HepG2 (cell line): Measurements from ENCODE around the gene RBX1.

Experiments used
- GABPA ChIP-seq, 2 experiments: IDR thresholded peaks; 2 replicates each; pipeline ENCODE4 v1.6.1; 2011 to 2016; ENCODE audit warnings: low read depth in 2 of 2, low read length in 1 of 2, missing biosample characterization in 1 of 2, missing genetic modification characterization in 1 of 2
- HBP1 ChIP-seq: IDR thresholded peaks from 2 replicates; pipeline ENCODE4 v1.6.1; 2016; ENCODE audit warnings: low read depth, control low read depth
- HNRNPK ChIP-seq: fragments of 200-400 bp; formaldehyde crosslinking; IDR thresholded peaks from 2 replicates; pipeline ENCODE4 v1.6.1; 2018; ENCODE audit warnings: low read length, low read depth, moderate library complexity, mild to moderate bottlenecking; ENCODE audit not compliant: poor library complexity, severe bottlenecking
- HNRNPL ChIP-seq: fragments of 200-400 bp; formaldehyde crosslinking; IDR thresholded peaks from 2 replicates; pipeline ENCODE4 v1.6.1; 2017; ENCODE audit warnings: mild to moderate bottlenecking, low read depth, low read length
- IRF9 ChIP-seq: sonication (generic); formaldehyde crosslinking; IDR thresholded peaks from 2 replicates; pipeline ENCODE4 v1.8.0; 2022; ENCODE audit warnings: missing genetic modification reagents, mild to moderate bottlenecking, borderline replicate concordance
- POLR2A ChIP-seq, 2 experiments: IDR thresholded peaks; 2 replicates each; pipeline ENCODE4 v1.6.1; 2011; ENCODE audit warnings: low read depth in 2 of 2, low read length in 2 of 2, mild to moderate bottlenecking in 1 of 2, moderate library complexity in 1 of 2; ENCODE audit not compliant: insufficient read depth in 1 of 2
- RFX5 ChIP-seq: IDR thresholded peaks from 2 replicates; pipeline ENCODE4 v1.6.1; 2011; ENCODE audit warnings: low read depth, low read length, improper control_type of control experiment
- SMAD9 ChIP-seq: sonication (generic); formaldehyde crosslinking; IDR thresholded peaks from 2 replicates; pipeline ENCODE4 v1.5.1; 2020; ENCODE audit warnings: mild to moderate bottlenecking, missing genetic modification reagents
- YY1 ChIP-seq: IDR thresholded peaks from 2 replicates; pipeline ENCODE4 v1.6.1; 2011; ENCODE audit warnings: low read length, low read depth, moderate library complexity, mild to moderate bottlenecking; ENCODE audit not compliant: insufficient read depth, insufficient replicate concordance
- ZNF670 ChIP-seq: sonication (generic); formaldehyde crosslinking; IDR thresholded peaks from 2 replicates; pipeline ENCODE4 v1.8.0; 2022; ENCODE audit warnings: mild to moderate bottlenecking, missing genetic modification reagents, borderline replicate concordance
- TF ChIP-seq, protein P1 (sequence below): sonication (generic); formaldehyde crosslinking; IDR thresholded peaks from 2 replicates; pipeline ENCODE4 v1.5.0; 2020; ENCODE audit warnings: mild to moderate bottlenecking, missing genetic modification reagents
- TF ChIP-seq, protein P2 (sequence below): sonication (generic); formaldehyde crosslinking; IDR thresholded peaks from 2 replicates; pipeline ENCODE4 v1.4.0; 2020; ENCODE audit warnings: missing genetic modification reagents, borderline replicate concordance

GRCh38 chr22:41009222-41009948 is 58.2 kb downstream of the RBX1 start:
- TF ChIP-seq RFX5 (no peak), POLR2A (IDR thresholded peaks at IDR 0.05; ENCODE audit: insufficient read depth in 1 of 2, low read depth in 2 of 2, low read length in 2 of 2) (no peak), GABPA (IDR thresholded peaks at IDR 0.05; ENCODE audit: low read depth, low read length) (no peak), GABPA (CRISPR knock-in tag; IDR thresholded peaks at IDR 0.05; ENCODE audit: low read depth) (no peak), SMAD9 (CRISPR knock-in tag) (no peak), YY1 (no peak), ZNF670 (CRISPR knock-in tag) (no peak), IRF9 (CRISPR knock-in tag) (no peak), HBP1 (CRISPR knock-in tag) (no peak), HNRNPK (no peak), HNRNPL (no peak)
- TF ChIP-seq, protein P1, sequence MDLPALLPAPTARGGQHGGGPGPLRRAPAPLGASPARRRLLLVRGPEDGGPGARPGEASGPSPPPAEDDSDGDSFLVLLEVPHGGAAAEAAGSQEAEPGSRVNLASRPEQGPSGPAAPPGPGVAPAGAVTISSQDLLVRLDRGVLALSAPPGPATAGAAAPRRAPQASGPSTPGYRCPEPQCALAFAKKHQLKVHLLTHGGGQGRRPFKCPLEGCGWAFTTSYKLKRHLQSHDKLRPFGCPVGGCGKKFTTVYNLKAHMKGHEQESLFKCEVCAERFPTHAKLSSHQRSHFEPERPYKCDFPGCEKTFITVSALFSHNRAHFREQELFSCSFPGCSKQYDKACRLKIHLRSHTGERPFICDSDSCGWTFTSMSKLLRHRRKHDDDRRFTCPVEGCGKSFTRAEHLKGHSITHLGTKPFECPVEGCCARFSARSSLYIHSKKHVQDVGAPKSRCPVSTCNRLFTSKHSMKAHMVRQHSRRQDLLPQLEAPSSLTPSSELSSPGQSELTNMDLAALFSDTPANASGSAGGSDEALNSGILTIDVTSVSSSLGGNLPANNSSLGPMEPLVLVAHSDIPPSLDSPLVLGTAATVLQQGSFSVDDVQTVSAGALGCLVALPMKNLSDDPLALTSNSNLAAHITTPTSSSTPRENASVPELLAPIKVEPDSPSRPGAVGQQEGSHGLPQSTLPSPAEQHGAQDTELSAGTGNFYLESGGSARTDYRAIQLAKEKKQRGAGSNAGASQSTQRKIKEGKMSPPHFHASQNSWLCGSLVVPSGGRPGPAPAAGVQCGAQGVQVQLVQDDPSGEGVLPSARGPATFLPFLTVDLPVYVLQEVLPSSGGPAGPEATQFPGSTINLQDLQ (CRISPR knock-in tag): no peak
- TF ChIP-seq, protein P2, sequence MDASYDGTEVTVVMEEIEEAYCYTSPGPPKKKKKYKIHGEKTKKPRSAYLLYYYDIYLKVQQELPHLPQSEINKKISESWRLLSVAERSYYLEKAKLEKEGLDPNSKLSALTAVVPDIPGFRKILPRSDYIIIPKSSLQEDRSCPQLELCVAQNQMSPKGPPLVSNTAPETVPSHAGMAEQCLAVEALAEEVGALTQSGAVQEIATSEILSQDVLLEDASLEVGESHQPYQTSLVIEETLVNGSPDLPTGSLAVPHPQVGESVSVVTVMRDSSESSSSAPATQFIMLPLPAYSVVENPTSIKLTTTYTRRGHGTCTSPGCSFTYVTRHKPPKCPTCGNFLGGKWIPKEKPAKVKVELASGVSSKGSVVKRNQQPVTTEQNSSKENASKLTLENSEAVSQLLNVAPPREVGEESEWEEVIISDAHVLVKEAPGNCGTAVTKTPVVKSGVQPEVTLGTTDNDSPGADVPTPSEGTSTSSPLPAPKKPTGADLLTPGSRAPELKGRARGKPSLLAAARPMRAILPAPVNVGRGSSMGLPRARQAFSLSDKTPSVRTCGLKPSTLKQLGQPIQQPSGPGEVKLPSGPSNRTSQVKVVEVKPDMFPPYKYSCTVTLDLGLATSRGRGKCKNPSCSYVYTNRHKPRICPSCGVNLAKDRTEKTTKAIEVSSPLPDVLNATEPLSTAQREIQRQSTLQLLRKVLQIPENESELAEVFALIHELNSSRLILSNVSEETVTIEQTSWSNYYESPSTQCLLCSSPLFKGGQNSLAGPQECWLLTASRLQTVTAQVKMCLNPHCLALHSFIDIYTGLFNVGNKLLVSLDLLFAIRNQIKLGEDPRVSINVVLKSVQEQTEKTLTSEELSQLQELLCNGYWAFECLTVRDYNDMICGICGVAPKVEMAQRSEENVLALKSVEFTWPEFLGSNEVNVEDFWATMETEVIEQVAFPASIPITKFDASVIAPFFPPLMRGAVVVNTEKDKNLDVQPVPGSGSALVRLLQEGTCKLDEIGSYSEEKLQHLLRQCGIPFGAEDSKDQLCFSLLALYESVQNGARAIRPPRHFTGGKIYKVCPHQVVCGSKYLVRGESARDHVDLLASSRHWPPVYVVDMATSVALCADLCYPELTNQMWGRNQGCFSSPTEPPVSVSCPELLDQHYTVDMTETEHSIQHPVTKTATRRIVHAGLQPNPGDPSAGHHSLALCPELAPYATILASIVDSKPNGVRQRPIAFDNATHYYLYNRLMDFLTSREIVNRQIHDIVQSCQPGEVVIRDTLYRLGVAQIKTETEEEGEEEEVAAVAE (CRISPR knock-in tag): no peak
